ENCODE data around the gene BRI3BP. TPM values are rescaled to one million over a fixed set of nuclear protein-coding genes. Genes with fewer than 3 reads are reported as not detected.
"Not testable (repeated sequence)": the region's sequence is repeated elsewhere in the genome, so short reads cannot be mapped to it uniquely, and the experiment has no call there.

The BRI3BP gene
- polyA plus RNA-seq, 2 donors: 3.2 to 5.3 TPM

GRCh38 chr12:125028106-125028505, 34.7 kb downstream of the BRI3BP start:
- Histone ChIP-seq H3K9me3 (ENCODE audit: control insufficient read depth in 2 of 2, insufficient read depth in 1 of 2, low read depth in 1 of 2, low read length in 1 of 2) (no peaks in the 10 kb centered on the region), H3K4me1 (ENCODE audit: control insufficient read depth in 2 of 2, insufficient read depth in 2 of 2, low read length in 1 of 2) (no peaks in the 10 kb centered on the region), H3K27me3 (ENCODE audit: control insufficient read depth in 1 of 2, insufficient read depth in 2 of 2, low read length in 2 of 2) (no peaks in the 10 kb centered on the region), H3K4me3 (ENCODE audit: low read depth in 1 of 2, low read length in 2 of 2) (no peak overlapping the region), H3K27ac (ENCODE audit: low read depth in 2 of 2, low read length in 1 of 2) (no peak overlapping the region), H3K36me3 (ENCODE audit: control insufficient read depth in 2 of 2, insufficient read depth in 2 of 2, low read length in 1 of 2) (peaks cover 0 to 3% of the 10 kb centered on the region in 2 donors)
- 95 to 96% methylated on average over 8 of the region's 8 CpGs for WGBS, 2 donors

GRCh38 chr12:125029761-125030358, 36.4 kb downstream of the BRI3BP start:
- peaks cover 0 to 3% of the 10 kb centered on the region in 2 donors for H3K36me3 ChIP-seq (ENCODE audit: control insufficient read depth in 2 of 2, insufficient read depth in 2 of 2, low read length in 1 of 2)
- H3K27ac ChIP-seq (ENCODE audit: low read depth in 2 of 2, low read length in 1 of 2): no peak overlapping the region
- 94 to 95% methylated on average over 7 of the region's 7 CpGs for WGBS, 2 donors
- no peak overlapping the region for H3K4me3 ChIP-seq (ENCODE audit: low read depth in 1 of 2, low read length in 2 of 2)
- H3K27me3 ChIP-seq (ENCODE audit: control insufficient read depth in 1 of 2, insufficient read depth in 2 of 2, low read length in 2 of 2): no peaks in the 10 kb centered on the region
- H3K9me3 ChIP-seq (ENCODE audit: control insufficient read depth in 2 of 2, insufficient read depth in 1 of 2, low read depth in 1 of 2, low read length in 1 of 2): no peaks in the 10 kb centered on the region
- no peaks in the 10 kb centered on the region for H3K4me1 ChIP-seq (ENCODE audit: control insufficient read depth in 2 of 2, insufficient read depth in 2 of 2, low read length in 1 of 2)

DNA sequence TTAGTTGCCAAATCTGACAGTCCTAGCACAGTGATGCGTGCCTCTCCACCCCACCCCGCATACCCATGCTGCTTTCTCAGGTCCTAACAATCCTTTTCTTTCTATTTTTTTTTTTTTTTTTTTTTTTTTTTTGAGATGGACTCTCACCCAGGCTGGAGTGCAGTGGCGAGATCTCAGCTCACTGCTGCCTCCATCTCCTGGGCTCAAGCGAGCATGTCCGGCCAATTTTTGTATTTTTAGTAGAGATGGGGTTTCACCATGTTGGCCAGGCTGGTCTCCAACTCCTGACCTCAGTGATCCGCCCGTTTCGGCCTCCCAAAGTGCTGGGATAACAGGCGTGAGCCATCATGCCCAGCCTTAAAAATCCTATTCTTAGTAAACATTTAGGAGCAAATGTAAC, 38.0 kb downstream of the BRI3BP start:
- 77 to 78% methylated on average over 9 of the region's 9 CpGs for WGBS, 2 donors
- not testable (repeated sequence) for H3K4me1 ChIP-seq (ENCODE audit: control insufficient read depth in 2 of 2, insufficient read depth in 2 of 2, low read length in 1 of 2); H3K27ac ChIP-seq (ENCODE audit: low read depth in 2 of 2, low read length in 1 of 2); H3K36me3 ChIP-seq (ENCODE audit: control insufficient read depth in 2 of 2, insufficient read depth in 2 of 2, low read length in 1 of 2); H3K27me3 ChIP-seq (ENCODE audit: control insufficient read depth in 1 of 2, insufficient read depth in 2 of 2, low read length in 2 of 2); H3K9me3 ChIP-seq (ENCODE audit: control insufficient read depth in 2 of 2, insufficient read depth in 1 of 2, low read depth in 1 of 2, low read length in 1 of 2); H3K4me3 ChIP-seq (ENCODE audit: low read depth in 1 of 2, low read length in 2 of 2)

GRCh38 chr12:125032466-125033152, 39.2 kb downstream of the BRI3BP start:
- Histone ChIP-seq H3K9me3 (ENCODE audit: control insufficient read depth in 2 of 2, insufficient read depth in 1 of 2, low read depth in 1 of 2, low read length in 1 of 2) (no peaks in the 10 kb centered on the region), H3K4me3 (ENCODE audit: low read depth in 1 of 2, low read length in 2 of 2) (no peak overlapping the region), H3K27ac (ENCODE audit: low read depth in 2 of 2, low read length in 1 of 2) (no peak overlapping the region), H3K4me1 (ENCODE audit: control insufficient read depth in 2 of 2, insufficient read depth in 2 of 2, low read length in 1 of 2) (no peaks in the 10 kb centered on the region), H3K36me3 (ENCODE audit: control insufficient read depth in 2 of 2, insufficient read depth in 2 of 2, low read length in 1 of 2) (no peaks in the 10 kb centered on the region), H3K27me3 (ENCODE audit: control insufficient read depth in 1 of 2, insufficient read depth in 2 of 2, low read length in 2 of 2) (no peaks in the 10 kb centered on the region)
- 87 to 90% methylated on average over 19 of the region's 19 CpGs for WGBS, 2 donors

DNA sequence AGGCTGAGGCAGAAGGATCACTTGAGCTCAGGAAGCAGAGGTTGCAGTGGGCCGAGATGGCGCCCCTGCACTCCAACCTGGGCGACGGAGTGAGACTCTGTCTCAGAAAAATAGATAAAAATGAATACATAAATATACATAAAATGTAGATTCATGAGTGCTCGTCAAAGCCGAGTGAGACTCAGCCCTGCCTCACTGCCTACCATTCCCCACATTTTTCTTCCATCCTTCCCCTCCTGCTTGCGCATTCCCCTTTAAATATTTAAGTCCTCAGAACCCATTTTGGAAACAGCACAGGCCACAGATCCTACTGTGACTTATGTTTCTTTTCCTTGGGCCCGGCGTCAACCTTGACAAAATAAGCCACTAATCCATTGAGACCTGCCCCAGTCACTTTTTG, 39.8 kb downstream of the BRI3BP start:
- no peaks in the 10 kb centered on the region for H3K36me3 ChIP-seq (ENCODE audit: control insufficient read depth in 2 of 2, insufficient read depth in 2 of 2, low read length in 1 of 2)
- H3K4me1 ChIP-seq (ENCODE audit: control insufficient read depth in 2 of 2, insufficient read depth in 2 of 2, low read length in 1 of 2): no peaks in the 10 kb centered on the region
- no peak overlapping the region for H3K4me3 ChIP-seq (ENCODE audit: low read depth in 1 of 2, low read length in 2 of 2)
- 90 to 92% methylated on average over 9 of the region's 9 CpGs for WGBS, 2 donors
- no peak overlapping the region for H3K27ac ChIP-seq (ENCODE audit: low read depth in 2 of 2, low read length in 1 of 2)
- no peaks in the 10 kb centered on the region for H3K9me3 ChIP-seq (ENCODE audit: control insufficient read depth in 2 of 2, insufficient read depth in 1 of 2, low read depth in 1 of 2, low read length in 1 of 2)
- H3K27me3 ChIP-seq (ENCODE audit: control insufficient read depth in 1 of 2, insufficient read depth in 2 of 2, low read length in 2 of 2): no peaks in the 10 kb centered on the region

GRCh38 chr12:125038976-125039625, 45.7 kb downstream of the BRI3BP start:
- 63 to 75% methylated on average over 6 of the region's 6 CpGs for WGBS, 2 donors

GRCh38 chr12:125049093-125049458, 55.6 kb downstream of the BRI3BP start:
- H3K27me3 ChIP-seq (ENCODE audit: control insufficient read depth in 1 of 2, insufficient read depth in 2 of 2, low read length in 2 of 2): no peaks in the 10 kb centered on the region
- H3K27ac ChIP-seq (ENCODE audit: low read depth in 2 of 2, low read length in 1 of 2): peak overlapping the region; percentile 50 to 65
- 52 to 55% methylated on average over 15 of the region's 15 CpGs for WGBS, 2 donors
- no peaks in the 10 kb centered on the region for H3K36me3 ChIP-seq (ENCODE audit: control insufficient read depth in 2 of 2, insufficient read depth in 2 of 2, low read length in 1 of 2)
- peak overlapping the region; percentile 54 to 63 for H3K4me3 ChIP-seq (ENCODE audit: low read depth in 1 of 2, low read length in 2 of 2)
- H3K4me1 ChIP-seq (ENCODE audit: control insufficient read depth in 2 of 2, insufficient read depth in 2 of 2, low read length in 1 of 2): no peaks in the 10 kb centered on the region
- H3K9me3 ChIP-seq (ENCODE audit: control insufficient read depth in 2 of 2, insufficient read depth in 1 of 2, low read depth in 1 of 2, low read length in 1 of 2): no peaks in the 10 kb centered on the region

More at GRCh38 chr12:125038976-125039625, 45.7 kb downstream of the BRI3BP start:
- Histone ChIP-seq H3K4me1 (ENCODE audit: control insufficient read depth in 2 of 2, insufficient read depth in 2 of 2, low read length in 1 of 2) (no peaks in the 10 kb centered on the region), H3K27ac (ENCODE audit: low read depth in 2 of 2, low read length in 1 of 2) (no peak overlapping the region), H3K4me3 (ENCODE audit: low read depth in 1 of 2, low read length in 2 of 2) (no peak overlapping the region), H3K9me3 (ENCODE audit: control insufficient read depth in 2 of 2, insufficient read depth in 1 of 2, low read depth in 1 of 2, low read length in 1 of 2) (no peaks in the 10 kb centered on the region), H3K27me3 (ENCODE audit: control insufficient read depth in 1 of 2, insufficient read depth in 2 of 2, low read length in 2 of 2) (no peaks in the 10 kb centered on the region), H3K36me3 (ENCODE audit: control insufficient read depth in 2 of 2, insufficient read depth in 2 of 2, low read length in 1 of 2) (no peaks in the 10 kb centered on the region)

DNA sequence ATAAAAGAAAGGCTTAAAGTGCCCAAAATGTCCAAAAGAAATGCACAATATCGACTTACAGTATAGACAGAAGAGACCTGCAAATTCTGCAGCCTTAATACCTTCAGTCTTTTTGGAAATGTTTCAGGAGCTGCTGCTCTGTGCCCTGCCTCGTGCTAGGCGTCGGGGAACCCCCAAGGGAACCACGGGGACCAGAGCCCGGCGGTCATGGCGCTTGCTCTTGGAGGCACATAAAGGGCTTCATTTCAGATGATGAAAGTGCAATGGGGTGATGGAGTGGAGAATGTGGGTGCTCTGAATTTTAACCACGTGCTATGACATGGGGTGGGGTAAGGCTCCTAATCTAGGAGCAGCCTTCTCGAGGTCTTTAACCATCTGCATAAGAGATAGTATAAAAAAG, 57.0 kb downstream of the BRI3BP start:
- no peaks in the 10 kb centered on the region for H3K4me1 ChIP-seq (ENCODE audit: control insufficient read depth in 2 of 2, insufficient read depth in 2 of 2, low read length in 1 of 2)

DNA sequence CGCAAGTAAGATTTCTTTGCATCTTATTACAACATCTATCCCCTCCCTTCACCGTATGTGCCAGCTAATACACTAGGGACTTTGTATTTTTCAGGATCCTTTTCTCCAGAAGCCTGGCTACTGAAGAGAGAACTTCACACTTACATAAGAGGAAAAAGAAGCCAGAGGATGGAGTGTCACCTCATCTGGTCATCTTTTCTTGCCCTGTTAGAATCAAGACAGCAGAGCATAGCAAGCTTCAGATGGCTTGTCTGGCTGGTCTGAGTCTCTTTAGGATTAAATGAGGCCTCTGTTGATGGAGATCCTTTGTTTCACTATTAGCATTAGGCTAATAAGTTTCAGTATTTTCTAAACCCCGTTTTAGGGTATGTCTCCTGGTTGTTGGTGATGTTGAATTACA, 57.4 kb downstream of the BRI3BP start:
- WGBS, 2 donors: 74 to 77% methylated on average over 3 of the region's 3 CpGs
- H3K4me3 ChIP-seq (ENCODE audit: low read depth in 1 of 2, low read length in 2 of 2): no peak overlapping the region
- H3K36me3 ChIP-seq (ENCODE audit: control insufficient read depth in 2 of 2, insufficient read depth in 2 of 2, low read length in 1 of 2): no peaks in the 10 kb centered on the region
- no peaks in the 10 kb centered on the region for H3K4me1 ChIP-seq (ENCODE audit: control insufficient read depth in 2 of 2, insufficient read depth in 2 of 2, low read length in 1 of 2)
- no peaks in the 10 kb centered on the region for H3K27me3 ChIP-seq (ENCODE audit: control insufficient read depth in 1 of 2, insufficient read depth in 2 of 2, low read length in 2 of 2)
- H3K27ac ChIP-seq (ENCODE audit: low read depth in 2 of 2, low read length in 1 of 2): no peak overlapping the region
- no peaks in the 10 kb centered on the region for H3K9me3 ChIP-seq (ENCODE audit: control insufficient read depth in 2 of 2, insufficient read depth in 1 of 2, low read depth in 1 of 2, low read length in 1 of 2)

More for the DNA sequence above, 57.0 kb downstream of the BRI3BP start:
- Histone ChIP-seq H3K9me3 (ENCODE audit: control insufficient read depth in 2 of 2, insufficient read depth in 1 of 2, low read depth in 1 of 2, low read length in 1 of 2) (no peaks in the 10 kb centered on the region), H3K36me3 (ENCODE audit: control insufficient read depth in 2 of 2, insufficient read depth in 2 of 2, low read length in 1 of 2) (no peaks in the 10 kb centered on the region), H3K27ac (ENCODE audit: low read depth in 2 of 2, low read length in 1 of 2) (no peak overlapping the region), H3K4me3 (ENCODE audit: low read depth in 1 of 2, low read length in 2 of 2) (no peak overlapping the region), H3K27me3 (ENCODE audit: control insufficient read depth in 1 of 2, insufficient read depth in 2 of 2, low read length in 2 of 2) (no peaks in the 10 kb centered on the region)
- 84 to 85% methylated on average over 10 of the region's 10 CpGs for WGBS, 2 donors
